CD4-positive, CD25-positive, alpha-beta regulatory T cell (primary cell): Measurements from ENCODE around the gene SLC8A1. TPM values are rescaled to one million over a fixed set of nuclear protein-coding genes. Genes with fewer than 3 reads are reported as not detected.

Source experiments
- ATAC-seq, 2 donors: fragments of 150-1000 bp; cut with Tn5 transposase; one replicate each; pipeline ENCODE4 v1.10.0; 2021; ENCODE audit warnings: low read depth in 2 of 2, moderate number of reproducible peaks in 2 of 2, moderate library complexity in 1 of 2
- DNase-seq, 3 donors: peaks; one replicate each; pipeline versions ENCODE4 v3.0.0 to v3.0.0-alpha.2; 2012 to 2022; ENCODE audit warnings: mixed read lengths in 1 of 3
- H3K27ac ChIP-seq: one replicate; pipeline ENCODE4 v1.7.0; 2013; ENCODE audit warnings: mild to moderate bottlenecking, low read length; ENCODE audit not compliant: insufficient read depth, poor library complexity, severe bottlenecking
- H3K27me3 ChIP-seq: one replicate; pipeline ENCODE4 v1.7.0; 2013; ENCODE audit warnings: low read length; ENCODE audit not compliant: control insufficient read depth, insufficient read depth
- H3K36me3 ChIP-seq: one replicate; pipeline ENCODE4 v1.7.0; 2013; ENCODE audit warnings: mild to moderate bottlenecking, low read length, moderate library complexity; ENCODE audit not compliant: control insufficient read depth, insufficient read depth
- H3K4me1 ChIP-seq: 2 replicates; pipeline ENCODE4 v1.7.0; 2013; ENCODE audit warnings: mild to moderate bottlenecking, low read length; ENCODE audit not compliant: insufficient read depth, control insufficient read depth, poor library complexity, severe bottlenecking
- H3K4me3 ChIP-seq: one replicate; pipeline ENCODE4 v1.7.0; 2013; ENCODE audit warnings: low read depth, mild to moderate bottlenecking, low read length, moderate library complexity
- H3K9me3 ChIP-seq, 2 experiments: 1 replicate in 1 of 2; 2 replicates in 1 of 2; pipeline ENCODE4 v1.7.0; 2013; ENCODE audit warnings: low read length in 2 of 2, mild to moderate bottlenecking in 1 of 2, moderate library complexity in 1 of 2; ENCODE audit not compliant: control insufficient read depth in 2 of 2
- H3K27ac Mint-ChIP-seq, 3 donors: one replicate each; pipeline ENCODE4 v1.8.0; 2020 to 2022; ENCODE audit warnings: mild to moderate bottlenecking in 3 of 3, mixed read lengths in 3 of 3, moderate library complexity in 2 of 3
- H3K27me3 Mint-ChIP-seq: one replicate; pipeline ENCODE4 v1.8.0; 2022; ENCODE audit warnings: mild to moderate bottlenecking, mixed read lengths
- H3K36me3 Mint-ChIP-seq: one replicate; pipeline ENCODE4 v1.8.0; 2020; ENCODE audit warnings: mixed read lengths
- H3K4me1 Mint-ChIP-seq, 4 donors: one replicate each; pipeline ENCODE4 v1.8.0; 2020 to 2022; ENCODE audit warnings: mixed read lengths in 4 of 4, mild to moderate bottlenecking in 1 of 4
- H3K4me3 Mint-ChIP-seq, 4 donors: one replicate each; pipeline ENCODE4 v1.8.0; 2020 to 2022; ENCODE audit warnings: mild to moderate bottlenecking in 4 of 4, mixed read lengths in 4 of 4, moderate library complexity in 3 of 4
- H3K9me3 Mint-ChIP-seq, 7 donors: one replicate each; pipeline ENCODE4 v1.8.0; 2020 to 2022; ENCODE audit warnings: mixed read lengths in 7 of 7, mild to moderate bottlenecking in 3 of 7, moderate library complexity in 2 of 7
- polyA plus RNA-seq, 4 donors: library from polyadenylated mRNA; unstranded; fragments of 300-500 nt; fragmentation: Illumina TruSeq; gene quantifications; one replicate each; pipeline ENCODE4 v1.2.3, GENCODE V29; 2021
- total RNA-seq: library from RNA; stranded (reverse); gene quantifications from one replicate; pipeline ENCODE4 v1.2.3, GENCODE V29; 2022

Gene SLC8A1
- total and polyA plus RNA-seq, 5 donors from 2014 or later: 0.22 to 0.43 TPM; not detected in 3

DNA sequence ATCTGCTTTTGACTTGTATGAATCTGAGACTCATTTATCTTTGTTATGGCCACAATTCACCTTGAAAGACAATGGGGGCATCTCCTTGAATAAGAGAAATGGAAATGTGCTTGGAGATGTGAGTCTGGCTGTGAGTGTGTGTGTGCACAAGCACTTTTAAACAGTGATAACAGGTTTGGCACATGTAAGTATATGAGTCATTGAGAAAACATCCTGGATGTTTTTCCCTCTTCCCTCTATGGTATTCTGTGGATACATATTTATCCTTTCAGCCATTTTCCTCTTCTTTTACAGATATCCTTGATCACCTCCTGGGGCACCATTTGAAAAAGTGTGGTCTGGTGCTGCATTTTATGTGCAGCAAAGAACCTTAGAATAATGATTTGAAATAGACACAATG, 355.5 kb downstream of the SLC8A1 start:
- Histone ChIP-seq H3K27ac (no peak overlapping the region), H3K36me3 (no peaks in the 10 kb centered on the region), H3K27me3 (no peaks in the 10 kb centered on the region), H3K9me3 (no peaks in the 10 kb centered on the region), H3K4me1 (no peaks in the 10 kb centered on the region), H3K4me3 (no peak overlapping the region)
- Mint-ChIP-seq H3K4me3 (no peak overlapping the region), H3K27me3 (no peaks in the 10 kb centered on the region), H3K36me3 (no peaks in the 10 kb centered on the region), H3K27ac (no peak overlapping the region), H3K9me3 (peaks cover 0 to 7% (median 0%) of the 10 kb centered on the region in 7 donors), H3K4me1 (no peaks in the 10 kb centered on the region)
- DNase-seq (no peak), ATAC-seq (no peak)

DNA sequence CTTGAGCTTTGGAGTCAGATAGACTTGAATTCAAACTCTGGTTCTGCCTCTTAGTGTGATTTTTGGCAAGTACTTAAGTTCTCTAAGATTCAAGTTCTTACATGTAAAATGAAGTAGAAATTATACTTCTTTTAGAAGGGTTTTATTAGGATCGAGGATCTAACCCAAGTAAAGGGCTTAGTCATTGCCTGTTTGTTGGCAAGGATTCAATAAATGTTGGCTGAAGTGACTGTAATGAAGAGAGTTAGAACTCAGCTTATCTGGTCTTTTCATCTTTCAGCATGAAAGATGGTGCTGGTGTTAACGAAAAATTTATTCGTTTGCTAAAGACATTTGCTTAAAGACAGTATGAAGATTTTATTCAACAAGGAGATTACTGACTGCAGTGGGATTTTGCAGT, 356.9 kb downstream of the SLC8A1 start:
- no peaks in the 10 kb centered on the region for H3K36me3 ChIP-seq
- H3K9me3 ChIP-seq: no peaks in the 10 kb centered on the region
- no peak overlapping the region for H3K27ac ChIP-seq
- Mint-ChIP-seq H3K27ac (no peak overlapping the region), H3K27me3 (no peaks in the 10 kb centered on the region), H3K4me1 (no peaks in the 10 kb centered on the region), H3K4me3 (no peak overlapping the region), H3K9me3 (peaks cover 0 to 7% (median 0%) of the 10 kb centered on the region in 7 donors), H3K36me3 (no peaks in the 10 kb centered on the region)
- ATAC-seq (no peak), DNase-seq (no peak)
- no peaks in the 10 kb centered on the region for H3K27me3 ChIP-seq
- no peaks in the 10 kb centered on the region for H3K4me1 ChIP-seq
- H3K4me3 ChIP-seq: no peak overlapping the region

DNA sequence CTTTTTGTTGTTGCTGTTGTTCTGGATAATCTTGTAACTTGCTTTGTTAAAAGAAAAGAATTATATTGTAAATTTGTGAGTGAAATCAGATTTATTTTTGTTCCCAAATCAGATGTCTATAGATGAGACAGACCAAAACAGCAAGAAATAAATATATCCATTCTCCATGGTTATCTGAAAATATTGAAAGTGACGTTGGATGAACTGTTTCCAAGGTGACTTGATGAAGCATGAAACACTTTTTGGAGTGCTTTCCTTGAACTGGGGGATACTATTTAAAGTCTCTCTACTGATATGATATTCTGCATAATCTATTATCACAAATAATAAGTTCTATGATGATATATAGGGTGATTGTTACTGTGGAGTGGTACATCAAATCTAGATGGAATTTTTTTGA, 357.4 kb downstream of the SLC8A1 start:
- no peak overlapping the region for H3K4me3 ChIP-seq
- Mint-ChIP-seq H3K36me3 (no peaks in the 10 kb centered on the region), H3K27me3 (no peaks in the 10 kb centered on the region), H3K9me3 (peaks cover 0 to 7% (median 0%) of the 10 kb centered on the region in 7 donors), H3K27ac (no peak overlapping the region), H3K4me1 (no peaks in the 10 kb centered on the region), H3K4me3 (no peak overlapping the region)
- H3K4me1 ChIP-seq: no peaks in the 10 kb centered on the region
- no peaks in the 10 kb centered on the region for H3K9me3 ChIP-seq
- DNase-seq (no peak), ATAC-seq (no peak)
- no peaks in the 10 kb centered on the region for H3K27me3 ChIP-seq
- H3K36me3 ChIP-seq: no peaks in the 10 kb centered on the region
- H3K27ac ChIP-seq: no peak overlapping the region

DNA sequence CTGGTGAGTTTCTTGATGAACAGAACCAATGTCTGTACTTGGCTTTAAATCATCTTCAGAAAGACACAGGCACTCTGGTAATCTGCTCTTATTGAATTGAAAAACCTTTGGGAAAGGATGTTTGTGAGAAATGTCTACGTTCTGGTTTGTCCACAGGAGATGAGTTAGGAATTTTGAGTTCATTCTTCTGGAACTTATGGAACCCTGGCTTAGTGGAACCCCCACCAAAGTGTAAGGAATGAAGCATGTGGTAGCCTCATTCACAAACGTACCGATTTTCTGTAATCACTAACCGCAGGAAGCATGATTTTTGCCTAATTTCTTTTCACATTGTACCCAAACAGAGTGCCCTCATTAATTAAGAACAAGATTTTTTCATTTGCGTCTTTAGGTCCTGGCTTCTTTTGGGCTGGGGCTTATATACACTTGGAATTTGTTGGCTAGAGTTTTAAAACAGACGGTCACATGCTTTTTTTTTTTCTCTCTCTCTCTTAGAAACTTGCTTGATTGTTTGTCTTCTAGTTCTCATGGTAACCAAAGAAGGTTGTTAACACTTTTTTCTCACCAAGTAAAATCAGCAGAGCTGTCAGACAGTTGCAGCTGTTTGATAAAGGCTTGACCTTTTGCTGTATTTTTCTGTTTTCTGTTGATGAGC, 358.7 kb downstream of the SLC8A1 start:
- Mint-ChIP-seq H3K4me1 (no peaks in the 10 kb centered on the region), H3K27ac (no peak overlapping the region), H3K36me3 (no peaks in the 10 kb centered on the region), H3K9me3 (peaks cover 0 to 7% (median 0%) of the 10 kb centered on the region in 7 donors), H3K4me3 (no peak overlapping the region), H3K27me3 (no peaks in the 10 kb centered on the region)
- no peaks in the 10 kb centered on the region for H3K9me3 ChIP-seq
- no peaks in the 10 kb centered on the region for H3K36me3 ChIP-seq
- DNase-seq (no peak), ATAC-seq (no peak)
- H3K4me3 ChIP-seq: no peak overlapping the region
- H3K27ac ChIP-seq: no peak overlapping the region
- H3K27me3 ChIP-seq: no peaks in the 10 kb centered on the region
- H3K4me1 ChIP-seq: no peaks in the 10 kb centered on the region

DNA sequence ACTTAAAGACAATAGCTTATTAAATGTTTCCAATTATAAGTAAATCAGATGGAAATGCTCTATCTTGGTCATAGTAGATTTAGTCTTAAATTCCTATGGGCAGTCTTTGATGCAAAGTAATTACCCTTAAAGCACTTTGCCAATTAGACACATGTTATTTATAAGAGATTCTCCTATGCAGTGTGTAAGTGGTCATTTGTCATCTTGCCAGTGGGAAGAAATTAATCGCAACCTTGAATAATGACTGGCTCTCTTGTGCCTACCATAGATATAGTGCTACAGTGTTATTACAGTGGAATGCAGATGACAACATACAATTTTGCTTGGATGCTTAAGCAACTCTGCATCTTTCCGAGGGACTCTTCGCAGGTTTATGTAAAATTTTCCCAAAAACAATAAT, 361.8 kb downstream of the SLC8A1 start:
- no peak for ATAC-seq
- no peak for DNase-seq
- no peak overlapping the region for H3K27ac Mint-ChIP-seq
- no peaks in the 10 kb centered on the region for H3K27me3 Mint-ChIP-seq
- peaks cover 0 to 7% (median 3%) of the 10 kb centered on the region in 7 donors for H3K9me3 Mint-ChIP-seq
- H3K9me3 ChIP-seq: no peaks in the 10 kb centered on the region
- no peak overlapping the region for H3K4me3 Mint-ChIP-seq
- no peaks in the 10 kb centered on the region for H3K4me1 Mint-ChIP-seq
- no peak overlapping the region for H3K4me3 ChIP-seq
- no peaks in the 10 kb centered on the region for H3K36me3 Mint-ChIP-seq
- H3K4me1 ChIP-seq: no peaks in the 10 kb centered on the region
- no peaks in the 10 kb centered on the region for H3K27me3 ChIP-seq
- no peaks in the 10 kb centered on the region for H3K36me3 ChIP-seq
- H3K27ac ChIP-seq: no peak overlapping the region

DNA sequence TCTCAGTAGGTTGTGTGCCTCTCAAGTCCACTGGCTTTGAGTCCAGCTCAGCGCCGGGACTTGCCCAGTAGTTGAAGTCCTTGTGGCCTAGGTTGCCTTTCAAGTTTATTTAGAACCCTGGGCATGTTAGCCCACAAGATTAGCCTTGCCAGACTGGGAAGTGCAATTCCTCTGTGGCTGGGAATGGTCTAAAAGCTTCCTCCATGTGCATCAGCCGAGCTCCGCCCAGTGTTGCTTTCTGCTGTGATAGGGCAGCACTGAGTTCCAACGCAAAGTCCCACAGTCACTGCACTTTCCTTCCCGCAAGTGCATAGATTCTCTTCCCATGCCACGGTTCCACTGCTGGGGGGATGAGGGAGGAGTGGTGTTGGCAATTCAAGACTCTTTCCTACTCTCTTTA, 364.0 kb downstream of the SLC8A1 start:
- Histone ChIP-seq H3K36me3 (no peaks in the 10 kb centered on the region), H3K4me3 (no peak overlapping the region), H3K9me3 (peaks cover 0 to 1% of the 10 kb centered on the region in 2 experiments), H3K4me1 (no peaks in the 10 kb centered on the region), H3K27me3 (no peaks in the 10 kb centered on the region), H3K27ac (no peak overlapping the region)
- Mint-ChIP-seq H3K9me3 (peaks cover 0 to 7% (median 3%) of the 10 kb centered on the region in 7 donors), H3K4me1 (no peaks in the 10 kb centered on the region), H3K27me3 (no peaks in the 10 kb centered on the region), H3K36me3 (no peaks in the 10 kb centered on the region), H3K27ac (no peak overlapping the region), H3K4me3 (no peak overlapping the region)
- no peak for DNase-seq
- no peak for ATAC-seq

DNA sequence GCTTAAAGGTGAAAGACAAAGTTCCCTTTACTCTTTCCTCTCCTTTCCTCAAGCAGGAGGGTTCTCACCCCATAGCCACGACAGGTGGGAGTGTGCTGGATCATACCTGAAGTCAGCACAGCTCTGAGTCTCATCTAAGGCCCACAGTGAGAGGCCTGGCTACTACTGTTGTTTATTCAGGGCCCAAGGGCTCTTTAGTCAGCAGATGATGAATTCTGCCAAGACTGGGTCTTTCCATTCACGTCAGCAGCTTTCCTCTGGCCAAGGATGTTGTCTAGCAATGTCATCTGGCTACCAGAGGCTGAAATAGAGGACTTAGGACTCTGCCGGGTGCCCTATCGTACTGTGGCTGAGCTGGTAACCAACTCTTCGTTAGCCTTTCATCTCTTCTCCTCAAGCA, 364.5 kb downstream of the SLC8A1 start:
- no peak overlapping the region for H3K4me3 Mint-ChIP-seq
- no peaks in the 10 kb centered on the region for H3K4me1 Mint-ChIP-seq
- H3K36me3 Mint-ChIP-seq: no peaks in the 10 kb centered on the region
- no peak overlapping the region for H3K4me3 ChIP-seq
- no peaks in the 10 kb centered on the region for H3K27me3 Mint-ChIP-seq
- H3K27ac ChIP-seq: no peak overlapping the region
- H3K4me1 ChIP-seq: no peaks in the 10 kb centered on the region
- no peak overlapping the region for H3K27ac Mint-ChIP-seq
- ATAC-seq (no peak), DNase-seq (no peak)
- no peaks in the 10 kb centered on the region for H3K27me3 ChIP-seq
- no peaks in the 10 kb centered on the region for H3K36me3 ChIP-seq
- peaks cover 0 to 6% (median 3%) of the 10 kb centered on the region in 7 donors for H3K9me3 Mint-ChIP-seq
- peaks cover 0 to 1% of the 10 kb centered on the region in 2 experiments for H3K9me3 ChIP-seq

DNA sequence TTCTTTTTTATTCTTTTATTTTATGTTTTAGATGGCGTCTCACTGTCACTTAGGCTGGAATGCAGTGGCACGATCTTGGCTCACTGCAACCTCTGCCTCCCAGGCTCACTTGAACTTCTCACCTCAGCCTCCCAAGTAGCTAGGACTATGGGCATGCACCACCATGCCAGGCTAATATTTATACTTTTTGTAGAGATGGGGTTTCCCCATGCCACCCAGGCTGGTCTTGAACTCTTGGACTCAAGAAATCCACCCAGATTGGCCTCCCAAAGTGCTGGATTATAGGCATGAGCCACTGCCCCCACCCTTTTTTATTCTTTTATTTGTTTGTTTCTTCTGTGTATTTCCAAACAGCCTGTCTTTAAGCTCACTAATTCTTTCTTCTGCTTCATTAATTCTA, 366.1 kb downstream of the SLC8A1 start:
- H3K27ac Mint-ChIP-seq: no peak overlapping the region
- H3K4me3 Mint-ChIP-seq: no peak overlapping the region
- ATAC-seq: no peak
- no peaks in the 10 kb centered on the region for H3K36me3 ChIP-seq
- H3K27ac ChIP-seq: no peak overlapping the region
- H3K36me3 Mint-ChIP-seq: no peaks in the 10 kb centered on the region
- no peak overlapping the region for H3K4me3 ChIP-seq
- no peaks in the 10 kb centered on the region for H3K4me1 Mint-ChIP-seq
- peaks cover 0 to 6% (median 2%) of the 10 kb centered on the region in 7 donors for H3K9me3 Mint-ChIP-seq
- no peak for DNase-seq
- no peaks in the 10 kb centered on the region for H3K27me3 ChIP-seq
- peaks cover 0 to 1% of the 10 kb centered on the region in 2 experiments for H3K9me3 ChIP-seq
- no peaks in the 10 kb centered on the region for H3K4me1 ChIP-seq
- no peaks in the 10 kb centered on the region for H3K27me3 Mint-ChIP-seq
